Thoracic aorta (tissue), 2 donors: ENCODE results near the gene MALAT1. TPM values are rescaled to one million over a fixed set of nuclear protein-coding genes. Genes with fewer than 3 reads are reported as not detected.

Experiments used
- ATAC-seq: fragments of 150-250 bp; one replicate; pipeline ENCODE4 v1.8.0; 2017; ENCODE audit warnings: low read depth; ENCODE audit not compliant: insufficient number of reproducible peaks, low FRiP score
- DNase-seq: peaks from one replicate; pipeline ENCODE4 v3.0.0-alpha.2; 2020; ENCODE audit warnings: low spot score
- H3K27ac ChIP-seq, 2 donors: fragments of 200-600 bp; sonication (generic); 1 replicate in 1 of 2; 2 replicates in 1 of 2; pipeline ENCODE4 v1.5.1; 2016; ENCODE audit warnings: mild to moderate bottlenecking in 2 of 2, moderate library complexity in 2 of 2
- H3K27me3 ChIP-seq: fragments of 200-600 bp; sonication (generic); replicated peaks from 2 replicates; pipeline ENCODE4 v1.6.0; 2016; ENCODE audit warnings: mild to moderate bottlenecking; ENCODE audit not compliant: insufficient read depth
- H3K36me3 ChIP-seq: fragments of 200-600 bp; sonication (generic); one replicate; pipeline ENCODE4 v1.5.1; 2016
- H3K4me1 ChIP-seq, 2 donors: fragments of 200-600 bp; sonication (generic); 1 replicate in 1 of 2; 2 replicates in 1 of 2; pipeline versions ENCODE4 v1.5.1 to v1.6.0; 2016; ENCODE audit warnings: low read depth in 2 of 2, mild to moderate bottlenecking in 1 of 2; ENCODE audit not compliant: control insufficient read depth in 1 of 2
- H3K4me3 ChIP-seq: fragments of 200-600 bp; sonication (generic); 2 replicates; pipeline ENCODE4 v1.5.1; 2016; ENCODE audit warnings: mild to moderate bottlenecking
- H3K9me3 ChIP-seq: fragments of 200-600 bp; sonication (generic); 2 replicates; pipeline ENCODE4 v1.5.1; 2016
- CTCF ChIP-seq: fragments of 200-600 bp; sonication (generic); IDR thresholded peaks from one replicate; pipeline ENCODE4 v1.5.1; 2019; ENCODE audit warnings: antibody characterized with exemption
- total RNA-seq, 2 donors: library from RNA; depleted of rRNA; stranded (reverse); fragments of >200 nt; gene quantifications; one replicate each; pipeline versions ENCODE4 v1.1.0 to v1.2.3, GENCODE V29; 2016

MALAT1 gene
- total RNA-seq, 2 donors from 2014 or later, result 20,776 to 38,952 TPM

- no peak for TF ChIP-seq CTCF
- Histone ChIP-seq H3K9me3 (no peaks in the 10 kb centered on the region), H3K4me1 (peaks cover 52 to 72% of the 10 kb centered on the region in 2 donors), H3K36me3 (no peaks in the 10 kb centered on the region), H3K4me3 (peak overlapping the region; percentile 96), H3K27me3 (no peaks in the 10 kb centered on the region), H3K27ac (peak overlapping the region; percentile 98 to 99)
- no peak for DNase-seq
- ATAC-seq, result no peak
Observed at GRCh38 chr11:65476632-65477148, 22.2 kb upstream of the MALAT1 start.

GRCh38 chr11:65477149-65477965, 21.5 kb upstream of the MALAT1 start:
- DNase-seq (peak; percentile 83), ATAC-seq (peak; percentile 65)
- Histone ChIP-seq H3K27me3 (no peaks in the 10 kb centered on the region), H3K4me3 (peak overlapping the region; percentile 96), H3K4me1 (peaks cover 56 to 75% of the 10 kb centered on the region in 2 donors), H3K9me3 (no peaks in the 10 kb centered on the region), H3K27ac (peak overlapping the region; percentile 98 to 99), H3K36me3 (no peaks in the 10 kb centered on the region)
- no peak for TF ChIP-seq CTCF

- H3K9me3 ChIP-seq, result no peaks in the 10 kb centered on the region
- peaks cover 48 to 66% of the 10 kb centered on the region in 2 donors for H3K4me1 ChIP-seq
- H3K27ac ChIP-seq, result peak overlapping the region; percentile 98 to 99
- H3K36me3 ChIP-seq, result no peaks in the 10 kb centered on the region
- H3K4me3 ChIP-seq, result peak overlapping the region; percentile 96
- no peaks in the 10 kb centered on the region for H3K27me3 ChIP-seq
- ATAC-seq, result no peak
- DNase-seq, result no peak
- TF ChIP-seq CTCF, result no peak
Observed at GRCh38 chr11:65478388-65479183, 20.3 kb upstream of the MALAT1 start.

GRCh38 chr11:65479184-65480145, 19.4 kb upstream of the MALAT1 start:
- peaks cover 48 to 69% of the 10 kb centered on the region in 2 donors for H3K4me1 ChIP-seq
- peak overlapping the region; percentile 98 to 99 for H3K27ac ChIP-seq
- TF ChIP-seq CTCF, result peak; percentile 34
- peak overlapping the region; percentile 96 for H3K4me3 ChIP-seq
- DNase-seq (peak; percentile 72), ATAC-seq (peak; percentile 67)
- no peaks in the 10 kb centered on the region for H3K27me3 ChIP-seq
- H3K36me3 ChIP-seq, result no peaks in the 10 kb centered on the region
- H3K9me3 ChIP-seq, result no peaks in the 10 kb centered on the region
